ENCODE results near the gene SFXN2.

The SFXN2 gene

GRCh38 chr10:102752266-102752930, 38.0 kb downstream of the SFXN2 start:
- 92% methylated on average over 6 of the region's 9 CpGs for WGBS
- H2AFZ ChIP-seq (ENCODE audit: low read depth, low read length): no peak overlapping the region
- no peak overlapping the region for H3K4ac ChIP-seq (ENCODE audit: low read depth in 1 of 2, low read length in 2 of 2)
- H3K27ac ChIP-seq (ENCODE audit: low read length, poor library complexity, severe bottlenecking): no peak overlapping the region
- H2BK120ac ChIP-seq (ENCODE audit: low read depth, low read length): no peak overlapping the region
- peaks cover 15% of the 10 kb centered on the region for H3K79me1 ChIP-seq (replicated peaks; ENCODE audit: low read length, poor library complexity, severe bottlenecking)
- H2BK12ac ChIP-seq (ENCODE audit: low read length in 2 of 2): peak overlapping the region in 1 of 2 experiments; percentile 18
- H3K4me2 ChIP-seq (ENCODE audit: low read length, poor library complexity, severe bottlenecking): no peak overlapping the region
- H2AK5ac ChIP-seq (ENCODE audit: low read length, severe bottlenecking): no peak overlapping the region
- no peaks in the 10 kb centered on the region for H3K9me3 ChIP-seq (ENCODE audit: control insufficient read depth, low read length)
- H2BK15ac ChIP-seq (ENCODE audit: low read depth, poor library complexity, severe bottlenecking): no peak overlapping the region
- H3K9ac ChIP-seq (ENCODE audit: low read length): peak overlapping the region; percentile 81
- no peak overlapping the region for H2BK5ac ChIP-seq (ENCODE audit: low read depth, low read length, poor library complexity, severe bottlenecking)
- DNase-seq: peak; percentile 87
- H3K23ac ChIP-seq (ENCODE audit: low read length in 2 of 2): no peak overlapping the region
- H3K27me3 ChIP-seq (ENCODE audit: control insufficient read depth in 1 of 2, insufficient read depth in 1 of 2, low read length in 2 of 2): no peaks in the 10 kb centered on the region
- no peak overlapping the region for H4K91ac ChIP-seq (ENCODE audit: low read length)
- no peak overlapping the region for H3K14ac ChIP-seq (ENCODE audit: low read length in 2 of 2)
- H3K36me3 ChIP-seq (ENCODE audit: control insufficient read depth in 1 of 2, insufficient read depth in 2 of 2, low read depth in 1 of 2, low read length in 2 of 2): peaks cover 2 to 7% of the 10 kb centered on the region in 2 experiments
- peak overlapping the region in 1 of 2 experiments; percentile 60 for H3K4me3 ChIP-seq (ENCODE audit: insufficient read depth in 1 of 2, low read depth in 1 of 2, low read length in 2 of 2)
- H4K8ac ChIP-seq (ENCODE audit: low read length): no peak overlapping the region
- peak overlapping the region in 1 of 2 experiments; percentile 75 for H3K18ac ChIP-seq (ENCODE audit: low read depth in 1 of 2, low read length in 2 of 2)
- H3K4me1 ChIP-seq (ENCODE audit: control insufficient read depth, insufficient read depth, low read depth, low read length): peaks cover 8% of the 10 kb centered on the region

- peak overlapping the region; percentile 78 for H2AK5ac ChIP-seq (ENCODE audit: low read length, severe bottlenecking)
- peak overlapping the region; percentile 53 to 70 for H2BK12ac ChIP-seq (ENCODE audit: low read length in 2 of 2)
- peak overlapping the region; percentile 75 to 76 for H3K18ac ChIP-seq (ENCODE audit: low read depth in 1 of 2, low read length in 2 of 2)
- peak overlapping the region; percentile 46 for H3K27ac ChIP-seq (ENCODE audit: low read length, poor library complexity, severe bottlenecking)
- peak overlapping the region in 1 of 2 experiments; percentile 89 for H3K14ac ChIP-seq (ENCODE audit: low read length in 2 of 2)
- H3K9ac ChIP-seq (ENCODE audit: low read length): peak overlapping the region; percentile 81
- no peak overlapping the region for H2BK5ac ChIP-seq (ENCODE audit: low read depth, low read length, poor library complexity, severe bottlenecking)
- peak overlapping the region; percentile 44 for H2BK15ac ChIP-seq (ENCODE audit: low read depth, poor library complexity, severe bottlenecking)
- H3K9me3 ChIP-seq (ENCODE audit: control insufficient read depth, low read length): no peaks in the 10 kb centered on the region
- H3K36me3 ChIP-seq (ENCODE audit: control insufficient read depth in 1 of 2, insufficient read depth in 2 of 2, low read depth in 1 of 2, low read length in 2 of 2): peaks cover 2 to 5% of the 10 kb centered on the region in 2 experiments
- H3K23ac ChIP-seq (ENCODE audit: low read length in 2 of 2): no peak overlapping the region
- peak overlapping the region in 1 of 2 experiments; percentile 60 for H3K4me3 ChIP-seq (ENCODE audit: insufficient read depth in 1 of 2, low read depth in 1 of 2, low read length in 2 of 2)
- peak overlapping the region; percentile 33 for H3K4me2 ChIP-seq (ENCODE audit: low read length, poor library complexity, severe bottlenecking)
- peak; percentile 91 for DNase-seq
- no peak overlapping the region for H2BK120ac ChIP-seq (ENCODE audit: low read depth, low read length)
- H4K91ac ChIP-seq (ENCODE audit: low read length): peak overlapping the region; percentile 64
- peaks cover 14% of the 10 kb centered on the region for H3K79me1 ChIP-seq (replicated peaks; ENCODE audit: low read length, poor library complexity, severe bottlenecking)
- peaks cover 8% of the 10 kb centered on the region for H3K4me1 ChIP-seq (ENCODE audit: control insufficient read depth, insufficient read depth, low read depth, low read length)
- peak overlapping the region; percentile 66 for H4K8ac ChIP-seq (ENCODE audit: low read length)
- H3K27me3 ChIP-seq (ENCODE audit: control insufficient read depth in 1 of 2, insufficient read depth in 1 of 2, low read length in 2 of 2): no peaks in the 10 kb centered on the region
- WGBS: 78% methylated on average over 3 of the region's 4 CpGs
- H2AFZ ChIP-seq (ENCODE audit: low read depth, low read length): no peak overlapping the region
- peak overlapping the region; percentile 22 to 80 for H3K4ac ChIP-seq (ENCODE audit: low read depth in 1 of 2, low read length in 2 of 2)
Observed at GRCh38 chr10:102752934-102753664, 38.7 kb downstream of the SFXN2 start.

DNA sequence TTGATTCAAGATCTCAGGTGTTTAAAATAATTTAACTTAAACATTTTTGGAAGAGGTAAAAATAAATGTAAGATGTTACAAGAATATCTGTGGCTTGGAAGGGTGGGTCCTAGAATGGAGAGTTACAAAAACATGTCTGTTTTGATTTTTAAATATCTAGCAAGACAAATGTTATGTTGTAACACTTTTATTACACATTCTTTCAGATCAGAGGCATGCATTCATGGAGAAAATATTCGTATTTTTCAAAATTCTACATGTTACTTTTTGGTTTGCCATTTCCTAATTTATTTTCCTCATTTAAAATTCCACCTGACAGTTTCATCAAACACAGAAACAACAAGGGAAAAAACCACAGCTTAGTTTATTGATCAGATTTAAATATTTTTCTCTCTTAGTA, 39.3 kb downstream of the SFXN2 start:
- H2AK5ac ChIP-seq (ENCODE audit: low read length, severe bottlenecking): no peak overlapping the region
- no peak overlapping the region for H3K4ac ChIP-seq (ENCODE audit: low read depth in 1 of 2, low read length in 2 of 2)
- no peak overlapping the region for H2BK12ac ChIP-seq (ENCODE audit: low read length in 2 of 2)
- H3K23ac ChIP-seq (ENCODE audit: low read length in 2 of 2): no peak overlapping the region
- peak overlapping the region in 1 of 2 experiments; percentile 60 for H3K4me3 ChIP-seq (ENCODE audit: insufficient read depth in 1 of 2, low read depth in 1 of 2, low read length in 2 of 2)
- H2BK5ac ChIP-seq (ENCODE audit: low read depth, low read length, poor library complexity, severe bottlenecking): no peak overlapping the region
- H4K91ac ChIP-seq (ENCODE audit: low read length): no peak overlapping the region
- H3K79me1 ChIP-seq (replicated peaks; ENCODE audit: low read length, poor library complexity, severe bottlenecking): peaks cover 11% of the 10 kb centered on the region
- no peak overlapping the region for H4K8ac ChIP-seq (ENCODE audit: low read length)
- H2BK15ac ChIP-seq (ENCODE audit: low read depth, poor library complexity, severe bottlenecking): no peak overlapping the region
- peaks cover 10% of the 10 kb centered on the region for H3K4me1 ChIP-seq (ENCODE audit: control insufficient read depth, insufficient read depth, low read depth, low read length)
- WGBS: 92% methylated on average over 1 of the region's 1 CpG
- H2BK120ac ChIP-seq (ENCODE audit: low read depth, low read length): no peak overlapping the region
- H3K14ac ChIP-seq (ENCODE audit: low read length in 2 of 2): no peak overlapping the region
- DNase-seq: no peak
- H3K4me2 ChIP-seq (ENCODE audit: low read length, poor library complexity, severe bottlenecking): no peak overlapping the region
- H3K27ac ChIP-seq (ENCODE audit: low read length, poor library complexity, severe bottlenecking): peak overlapping the region; percentile 46
- no peak overlapping the region for H3K18ac ChIP-seq (ENCODE audit: low read depth in 1 of 2, low read length in 2 of 2)
- H2AFZ ChIP-seq (ENCODE audit: low read depth, low read length): no peak overlapping the region
- peak overlapping the region; percentile 81 for H3K9ac ChIP-seq (ENCODE audit: low read length)
- H3K36me3 ChIP-seq (ENCODE audit: control insufficient read depth in 1 of 2, insufficient read depth in 2 of 2, low read depth in 1 of 2, low read length in 2 of 2): peaks cover 0 to 5% of the 10 kb centered on the region in 2 experiments
- H3K9me3 ChIP-seq (ENCODE audit: control insufficient read depth, low read length): no peaks in the 10 kb centered on the region
- H3K27me3 ChIP-seq (ENCODE audit: control insufficient read depth in 1 of 2, insufficient read depth in 1 of 2, low read length in 2 of 2): no peaks in the 10 kb centered on the region

GRCh38 chr10:102757323-102757722, 42.9 kb downstream of the SFXN2 start:
- WGBS: 96% methylated on average over 6 of the region's 6 CpGs
- no peak overlapping the region for H3K27ac ChIP-seq (ENCODE audit: low read length, poor library complexity, severe bottlenecking)
- no peak overlapping the region for H2AFZ ChIP-seq (ENCODE audit: low read depth, low read length)
- no peak overlapping the region for H3K4me3 ChIP-seq (ENCODE audit: insufficient read depth in 1 of 2, low read depth in 1 of 2, low read length in 2 of 2)
- H3K23ac ChIP-seq (ENCODE audit: low read length in 2 of 2): no peak overlapping the region
- H3K9me3 ChIP-seq (ENCODE audit: control insufficient read depth, low read length): no peaks in the 10 kb centered on the region
- H2AK5ac ChIP-seq (ENCODE audit: low read length, severe bottlenecking): no peak overlapping the region
- H3K27me3 ChIP-seq (ENCODE audit: control insufficient read depth in 1 of 2, insufficient read depth in 1 of 2, low read length in 2 of 2): no peaks in the 10 kb centered on the region
- DNase-seq: no peak
- H2BK5ac ChIP-seq (ENCODE audit: low read depth, low read length, poor library complexity, severe bottlenecking): no peak overlapping the region
- peaks cover 9% of the 10 kb centered on the region for H3K4me1 ChIP-seq (ENCODE audit: control insufficient read depth, insufficient read depth, low read depth, low read length)
- H2BK12ac ChIP-seq (ENCODE audit: low read length in 2 of 2): peak overlapping the region in 1 of 2 experiments; percentile 88
- H3K14ac ChIP-seq (ENCODE audit: low read length in 2 of 2): peak overlapping the region in 1 of 2 experiments; percentile 48
- H3K18ac ChIP-seq (ENCODE audit: low read depth in 1 of 2, low read length in 2 of 2): peak overlapping the region in 1 of 2 experiments; percentile 70
- H4K8ac ChIP-seq (ENCODE audit: low read length): no peak overlapping the region
- H3K4ac ChIP-seq (ENCODE audit: low read depth in 1 of 2, low read length in 2 of 2): peak overlapping the region in 1 of 2 experiments; percentile 49
- no peak overlapping the region for H2BK120ac ChIP-seq (ENCODE audit: low read depth, low read length)
- no peak overlapping the region for H2BK15ac ChIP-seq (ENCODE audit: low read depth, poor library complexity, severe bottlenecking)
- peaks cover 17% of the 10 kb centered on the region for H3K79me1 ChIP-seq (replicated peaks; ENCODE audit: low read length, poor library complexity, severe bottlenecking)
- no peak overlapping the region for H4K91ac ChIP-seq (ENCODE audit: low read length)
- no peak overlapping the region for H3K4me2 ChIP-seq (ENCODE audit: low read length, poor library complexity, severe bottlenecking)
- H3K9ac ChIP-seq (ENCODE audit: low read length): no peak overlapping the region
- peaks cover 0 to 5% of the 10 kb centered on the region in 2 experiments for H3K36me3 ChIP-seq (ENCODE audit: control insufficient read depth in 1 of 2, insufficient read depth in 2 of 2, low read depth in 1 of 2, low read length in 2 of 2)
